Colonic mucosa (tissue), 4 donors: ENCODE measurements around the gene TPSD1. TPM values are rescaled to one million over a fixed set of nuclear protein-coding genes. Genes with fewer than 3 reads are reported as not detected.
A peak's percentile ranks its signal among the peaks of the same experiment; 100 is the strongest.
"Not testable (repeated sequence)": the region's sequence is repeated elsewhere in the genome, so short reads cannot be mapped to it uniquely, and the experiment has no call there.

Experiments
- DNase-seq: peaks from one replicate; pipeline ENCODE4 v3.0.0-alpha.2; 2020
- H3K27ac ChIP-seq: fragments of 200-600 bp; one replicate; pipeline ENCODE4 v1.8.0; 2021
- H3K27me3 ChIP-seq: fragments of 200-600 bp; one replicate; pipeline ENCODE4 v1.8.0; 2021
- H3K36me3 ChIP-seq: fragments of 200-600 bp; one replicate; pipeline ENCODE4 v1.8.0; 2021
- H3K4me1 ChIP-seq: fragments of 200-600 bp; one replicate; pipeline ENCODE4 v1.8.0; 2021; ENCODE audit warnings: mild to moderate bottlenecking
- H3K4me3 ChIP-seq: fragments of 200-600 bp; one replicate; pipeline ENCODE4 v1.8.0; 2021
- H3K9ac ChIP-seq, 2 donors: one replicate each; pipeline ENCODE4 v1.7.0; 2013; ENCODE audit warnings: control low read depth in 2 of 2, low read depth in 2 of 2, low read length in 2 of 2
- H3K9me3 ChIP-seq: fragments of 200-600 bp; one replicate; pipeline ENCODE4 v1.8.0; 2021
- intact Hi-C: fragments of 100-400 bp; cut with DNase I; formaldehyde crosslinking; loops from one replicate; pipeline ENCODE4 v1.14.1; 2022
- total RNA-seq, 2 donors: library from RNA; stranded (reverse); fragmentation: NEBNext Ultra II Directional in 1 of 2; extraction: Animal tissue kit (Norgen Biotek cat#: 25700) in 1 of 2; gene quantifications; one replicate each; pipeline ENCODE4 v1.2.1, GENCODE V29; 2021
- TF ChIP-seq, protein P1 (sequence below): fragments of 200-600 bp; IDR thresholded peaks from one replicate; pipeline ENCODE4 v1.8.0; 2022; ENCODE audit warnings: antibody characterized with exemption, mild to moderate bottlenecking
- donor health status: healthy.
- donor health status: DM: no; HTN: no; CAD: no.
- donor health status: DM: no; HTN: no; CAD: no.

TPSD1 gene
- total RNA-seq, 2 donors from 2014 or later: 0.19 to 0.64 TPM

DNA sequence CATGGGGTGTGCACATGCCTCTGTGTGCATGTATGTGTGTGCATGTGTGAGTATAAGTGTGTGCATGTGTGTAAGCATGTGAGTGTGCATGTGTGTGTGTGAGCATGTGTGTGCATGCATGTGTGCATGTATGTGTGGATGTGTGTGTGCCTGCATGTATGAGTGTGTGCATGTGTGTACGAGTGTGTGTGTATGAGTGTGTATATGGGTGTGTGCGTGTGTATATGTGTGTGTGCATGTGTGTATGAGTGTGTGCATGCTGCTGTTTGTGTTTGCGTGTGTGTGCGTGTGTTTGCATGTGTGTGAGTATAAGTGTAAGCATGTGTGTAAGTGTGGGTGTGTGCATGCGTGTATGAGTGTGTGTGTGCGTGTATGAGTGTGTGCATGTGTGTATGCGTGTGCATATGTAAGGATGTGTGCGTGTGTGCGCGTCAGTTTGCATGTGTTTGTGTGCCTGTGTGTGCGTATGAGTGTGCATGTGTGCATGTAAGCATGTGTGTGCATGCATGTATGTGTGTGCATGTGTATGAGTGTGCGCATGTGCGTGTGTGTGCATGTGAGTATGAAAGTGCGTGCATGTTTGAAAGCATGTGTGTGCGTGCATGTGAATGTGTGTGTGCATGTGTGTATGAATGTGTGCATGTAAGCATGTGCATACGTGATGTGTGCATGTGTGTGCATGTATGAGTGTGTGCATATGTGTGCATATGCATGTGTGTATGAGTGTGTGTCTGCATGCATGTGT is 8.6 kb downstream of the TPSD1 start:
- DNase-seq: no peak

DNA sequence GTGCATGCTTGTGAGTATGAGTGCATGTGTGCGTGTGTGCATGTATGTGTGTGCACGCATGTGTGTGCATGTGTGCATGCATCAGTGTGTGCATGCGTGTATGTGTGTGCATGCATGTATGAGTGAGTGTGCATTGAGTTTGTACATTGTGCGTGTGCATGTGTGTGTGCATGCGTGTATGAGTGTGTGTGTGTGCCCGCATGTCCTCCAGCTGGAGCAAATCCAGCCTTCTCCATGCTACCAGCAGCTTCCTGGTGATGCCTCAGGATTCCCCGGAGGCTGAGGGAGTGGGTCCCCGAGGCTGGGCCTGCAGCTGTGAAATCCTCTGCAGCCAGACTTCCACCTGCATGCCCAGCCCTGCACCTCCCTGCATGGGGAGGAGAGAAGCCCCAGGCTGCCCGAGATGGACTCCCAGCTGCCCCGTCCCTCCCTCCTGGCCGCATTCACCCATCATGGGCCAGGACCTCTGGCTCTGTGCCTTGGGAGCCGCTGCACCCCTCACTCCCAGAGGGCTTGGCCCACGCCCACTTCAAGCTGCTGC is 9.3 kb downstream of the TPSD1 start:
- TF ChIP-seq, protein P1, sequence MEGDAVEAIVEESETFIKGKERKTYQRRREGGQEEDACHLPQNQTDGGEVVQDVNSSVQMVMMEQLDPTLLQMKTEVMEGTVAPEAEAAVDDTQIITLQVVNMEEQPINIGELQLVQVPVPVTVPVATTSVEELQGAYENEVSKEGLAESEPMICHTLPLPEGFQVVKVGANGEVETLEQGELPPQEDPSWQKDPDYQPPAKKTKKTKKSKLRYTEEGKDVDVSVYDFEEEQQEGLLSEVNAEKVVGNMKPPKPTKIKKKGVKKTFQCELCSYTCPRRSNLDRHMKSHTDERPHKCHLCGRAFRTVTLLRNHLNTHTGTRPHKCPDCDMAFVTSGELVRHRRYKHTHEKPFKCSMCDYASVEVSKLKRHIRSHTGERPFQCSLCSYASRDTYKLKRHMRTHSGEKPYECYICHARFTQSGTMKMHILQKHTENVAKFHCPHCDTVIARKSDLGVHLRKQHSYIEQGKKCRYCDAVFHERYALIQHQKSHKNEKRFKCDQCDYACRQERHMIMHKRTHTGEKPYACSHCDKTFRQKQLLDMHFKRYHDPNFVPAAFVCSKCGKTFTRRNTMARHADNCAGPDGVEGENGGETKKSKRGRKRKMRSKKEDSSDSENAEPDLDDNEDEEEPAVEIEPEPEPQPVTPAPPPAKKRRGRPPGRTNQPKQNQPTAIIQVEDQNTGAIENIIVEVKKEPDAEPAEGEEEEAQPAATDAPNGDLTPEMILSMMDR: no peak
- peaks cover 24% of the 10 kb centered on the region for H3K27me3 ChIP-seq
- no peaks in the 10 kb centered on the region for H3K9me3 ChIP-seq
- H3K36me3 ChIP-seq: no peaks in the 10 kb centered on the region
- H3K4me3 ChIP-seq: no peak overlapping the region
- intact Hi-C loops: no loop called here
- no peaks in the 10 kb centered on the region for H3K4me1 ChIP-seq
- H3K9ac ChIP-seq: no peak overlapping the region
- DNase-seq: no peak
- no peak overlapping the region for H3K27ac ChIP-seq

More for the DNA sequence above, 8.6 kb downstream of the TPSD1 start:
- intact Hi-C loops: no loop called here
- Histone ChIP-seq H3K4me1 (no peaks in the 10 kb centered on the region), H3K27me3 (peaks cover 31% of the 10 kb centered on the region), H3K4me3 (no peak overlapping the region), H3K27ac (no peak overlapping the region), H3K36me3 (no peaks in the 10 kb centered on the region), H3K9ac (no peak overlapping the region), H3K9me3 (no peaks in the 10 kb centered on the region)
- TF ChIP-seq, protein P1: no peak

DNA sequence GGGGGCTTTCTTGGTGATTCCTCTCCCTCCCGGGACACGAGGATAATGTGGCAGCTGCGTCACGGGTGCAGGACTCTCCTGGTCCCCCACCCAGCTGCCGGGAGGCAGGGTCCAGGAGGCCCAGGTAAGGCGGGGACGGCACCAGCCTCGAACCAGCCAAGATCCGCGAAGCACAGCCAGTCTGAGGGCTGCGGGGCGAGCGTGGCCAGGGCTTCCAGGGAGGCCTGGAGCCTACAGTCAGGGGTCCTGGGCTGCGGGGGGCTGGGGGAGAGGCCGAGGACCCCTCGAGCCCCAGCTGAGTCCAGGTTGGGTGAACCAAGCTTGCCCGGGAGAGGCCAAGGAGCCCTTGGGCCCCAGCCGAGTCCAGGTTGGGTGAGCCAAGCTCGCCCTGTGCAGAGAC is 10.0 kb downstream of the TPSD1 start:
- intact Hi-C loops: no loop called here
- Histone ChIP-seq H3K27ac (no peak overlapping the region), H3K4me1 (no peaks in the 10 kb centered on the region), H3K4me3 (no peak overlapping the region), H3K9ac (no peak overlapping the region), H3K36me3 (no peaks in the 10 kb centered on the region), H3K9me3 (no peaks in the 10 kb centered on the region), H3K27me3 (peaks cover 21% of the 10 kb centered on the region)
- TF ChIP-seq, protein P1: no peak
- DNase-seq: no peak

DNA sequence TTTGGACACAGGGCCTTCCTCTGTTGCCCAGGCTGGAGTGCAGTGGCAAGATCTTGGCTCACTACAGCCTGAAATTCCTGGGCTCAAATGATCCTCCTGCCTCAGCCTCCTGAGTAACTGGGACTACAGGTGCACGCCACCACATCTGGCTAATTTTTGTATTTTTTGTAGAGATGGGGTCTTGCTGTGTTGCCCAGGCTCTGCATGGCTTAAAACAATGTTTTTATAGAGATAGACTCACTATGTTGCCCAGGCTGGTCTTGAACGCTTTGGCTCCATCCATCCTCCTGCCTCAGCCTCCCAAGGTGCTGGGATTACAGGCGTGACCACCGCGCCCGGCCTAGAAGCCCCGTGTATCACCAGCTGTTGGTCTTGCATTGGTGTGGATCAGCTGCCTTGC is 13.5 kb downstream of the TPSD1 start:
- H3K4me1 ChIP-seq, DNase-seq, H3K36me3 ChIP-seq, H3K9me3 ChIP-seq, H3K9ac ChIP-seq, intact Hi-C loops, H3K4me3 ChIP-seq, H3K27me3 ChIP-seq, H3K27ac ChIP-seq: not testable (repeated sequence)

DNA sequence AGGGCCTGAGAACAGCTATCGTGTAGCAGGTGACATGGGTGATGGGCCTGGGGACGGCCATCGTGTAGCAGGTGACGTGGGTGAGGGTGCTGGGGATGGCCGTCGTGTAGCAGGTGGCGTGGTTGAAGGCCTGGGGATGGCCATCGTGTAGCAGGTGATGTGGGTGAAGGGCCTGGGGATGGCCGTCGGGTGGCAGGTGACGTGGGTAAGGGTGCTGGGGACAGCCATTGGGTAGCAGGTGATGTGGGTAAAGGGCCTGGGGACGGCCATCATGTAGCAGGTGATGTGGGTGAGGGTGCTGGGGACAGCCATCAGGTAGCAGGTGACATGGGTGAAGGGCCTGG is 15.5 kb downstream of the TPSD1 start:
- intact Hi-C loops: no loop called here
- no peak for DNase-seq
- TF ChIP-seq, protein P1: no peak
- Histone ChIP-seq H3K4me3 (no peak overlapping the region), H3K27ac (no peak overlapping the region), H3K4me1 (peaks cover 5% of the 10 kb centered on the region), H3K27me3 (no peaks in the 10 kb centered on the region), H3K9ac (peak overlapping the region in 1 of 2 donors; percentile 24), H3K9me3 (no peaks in the 10 kb centered on the region), H3K36me3 (no peaks in the 10 kb centered on the region)

DNA sequence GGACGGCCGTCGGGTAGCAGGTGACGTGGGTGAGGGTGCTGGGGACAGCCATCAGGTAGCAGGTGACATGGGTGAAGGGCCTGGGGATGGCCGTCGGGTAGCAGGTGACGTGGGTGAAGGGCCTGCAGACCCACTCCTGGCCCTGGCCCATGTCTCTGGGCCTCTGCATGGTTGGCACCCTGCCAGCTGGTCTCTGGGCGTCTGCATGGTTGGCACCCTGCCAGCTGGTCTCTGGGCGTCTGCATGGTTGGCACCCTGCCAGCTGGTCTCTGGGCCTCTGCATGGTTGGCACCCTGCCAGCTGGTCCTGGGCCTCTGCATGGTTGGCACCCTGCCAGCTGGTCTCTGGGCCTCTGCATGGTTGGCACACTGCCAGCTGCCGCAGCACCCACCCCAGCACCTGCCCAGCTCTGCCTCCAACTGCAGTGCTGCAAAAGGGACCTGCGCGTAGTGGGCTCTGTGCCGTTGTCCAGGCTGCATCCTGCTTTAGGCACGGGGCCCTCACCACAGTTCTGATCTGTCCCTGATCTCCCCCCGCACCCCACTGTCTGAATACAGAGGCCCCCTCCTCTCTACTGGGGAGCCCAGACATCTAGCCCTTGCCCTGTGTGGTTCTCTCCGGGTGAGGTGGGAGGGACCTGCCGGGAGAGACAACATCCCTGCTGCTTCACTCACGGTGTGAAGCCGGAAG is 16.0 kb downstream of the TPSD1 start:
- H3K4me3 ChIP-seq, H3K36me3 ChIP-seq, H3K9me3 ChIP-seq, intact Hi-C loops, H3K27me3 ChIP-seq, H3K27ac ChIP-seq, H3K4me1 ChIP-seq: not testable (repeated sequence)
- peak overlapping the region in 1 of 2 donors; percentile 24 for H3K9ac ChIP-seq
- peak; percentile 37 for DNase-seq
